Naive thymus-derived CD4-positive, alpha-beta T cell (primary cell): ENCODE results near the gene MRPS18A. TPM values are rescaled to one million over a fixed set of nuclear protein-coding genes. Genes with fewer than 3 reads are reported as not detected.

ENCODE experiments used
- ATAC-seq: fragments of 150-1000 bp; cut with Tn5 transposase; 2 replicates; pipeline ENCODE4 v1.10.0; 2021; ENCODE audit warnings: mild to moderate bottlenecking, moderate library complexity
- CTCF ChIA-PET: fragments of 350-600 bp; sonication (Branson Sonifier 250); formaldehyde crosslinking; loops from one replicate; lab custom pipeline; 2021; ENCODE audit warnings: antibody characterized with exemption; lab: Charles Lee
- POLR2A ChIA-PET: fragments of 350-600 bp; sonication (Branson Sonifier 250); formaldehyde crosslinking; loops from one replicate; lab custom pipeline; 2021; ENCODE audit warnings: antibody characterized with exemption, inconsistent platforms; lab: Charles Lee
- DNase-seq, 9 donors: peaks; one replicate each; pipeline versions ENCODE4 v3.0.0 to v3.0.0-alpha.2; 2020 to 2022; ENCODE audit warnings: mixed read lengths in 1 of 9
- H3K27ac ChIP-seq: one replicate; pipeline ENCODE4 v1.7.0; 2013; ENCODE audit warnings: mild to moderate bottlenecking, low read depth, low read length, moderate library complexity
- H3K27me3 ChIP-seq, 2 donors: one replicate each; pipeline ENCODE4 v1.7.0; 2013; ENCODE audit warnings: low read length in 2 of 2, mild to moderate bottlenecking in 2 of 2, moderate library complexity in 2 of 2; ENCODE audit not compliant: control insufficient read depth in 2 of 2, insufficient read depth in 2 of 2
- H3K36me3 ChIP-seq, 3 experiments: 1 replicate in 2 of 3; 2 replicates in 1 of 3; pipeline ENCODE4 v1.7.0; 2013; ENCODE audit warnings: low read length in 3 of 3, mild to moderate bottlenecking in 3 of 3, moderate library complexity in 1 of 3; ENCODE audit not compliant: insufficient read depth in 3 of 3, control insufficient read depth in 2 of 3
- H3K4me1 ChIP-seq, 2 donors: one replicate each; pipeline ENCODE4 v1.7.0; 2013; ENCODE audit warnings: low read length in 2 of 2, mild to moderate bottlenecking in 2 of 2, moderate library complexity in 1 of 2; ENCODE audit not compliant: control insufficient read depth in 2 of 2, insufficient read depth in 2 of 2
- H3K4me3 ChIP-seq: 2 replicates; pipeline ENCODE4 v1.7.0; 2013; ENCODE audit warnings: mild to moderate bottlenecking, low read length
- H3K9me3 ChIP-seq, 3 experiments: 1 replicate in 2 of 3; 2 replicates in 1 of 3; pipeline ENCODE4 v1.7.0; 2013; ENCODE audit warnings: low read length in 3 of 3; ENCODE audit not compliant: control insufficient read depth in 2 of 3
- H3K27ac Mint-ChIP-seq, 9 donors: one replicate each; pipeline ENCODE4 v1.8.0; 2020 to 2022; ENCODE audit warnings: mixed read lengths in 9 of 9, mild to moderate bottlenecking in 8 of 9, moderate library complexity in 5 of 9, inconsistent platforms in 2 of 9
- H3K27me3 Mint-ChIP-seq, 5 donors: one replicate each; pipeline ENCODE4 v1.8.0; 2021 to 2022; ENCODE audit warnings: mixed read lengths in 5 of 5, mild to moderate bottlenecking in 1 of 5
- H3K36me3 Mint-ChIP-seq, 5 donors: one replicate each; pipeline ENCODE4 v1.8.0; 2020 to 2022; ENCODE audit warnings: mixed read lengths in 5 of 5, mild to moderate bottlenecking in 3 of 5, inconsistent platforms in 1 of 5
- H3K4me1 Mint-ChIP-seq, 7 donors: one replicate each; pipeline ENCODE4 v1.8.0; 2020 to 2022; ENCODE audit warnings: mixed read lengths in 7 of 7, mild to moderate bottlenecking in 3 of 7, inconsistent platforms in 1 of 7
- H3K4me3 Mint-ChIP-seq, 10 donors: one replicate each; pipeline ENCODE4 v1.8.0; 2020 to 2022; ENCODE audit warnings: mild to moderate bottlenecking in 10 of 10, mixed read lengths in 10 of 10, moderate library complexity in 6 of 10, inconsistent platforms in 2 of 10
- H3K9me3 Mint-ChIP-seq, 11 donors: one replicate each; pipeline ENCODE4 v1.8.0; 2020 to 2022; ENCODE audit warnings: mixed read lengths in 11 of 11, mild to moderate bottlenecking in 4 of 11, inconsistent platforms in 1 of 11, moderate library complexity in 1 of 11
- intact Hi-C, 2 donors: fragments of 100-400 bp; cut with micrococcal nuclease; formaldehyde crosslinking; loops; one replicate each; pipeline ENCODE4 v1.15.1; 2023
- polyA plus RNA-seq, 2 donors: library from polyadenylated mRNA; unstranded; fragments of 300-500 nt; fragmentation: Illumina TruSeq; gene quantifications; one replicate each; pipeline ENCODE4 v1.2.3, GENCODE V29; 2021
- total RNA-seq, 6 experiments: library from RNA in 5 of 6; stranded (reverse) in 5 of 6; gene quantifications; 1 replicate in 5 of 6; 2 replicates in 1 of 6; pipeline ENCODE4 v1.2.3 and lab custom pipeline; 2021 to 2026

MRPS18A gene
- total and polyA plus RNA-seq, 7 experiments from 2014 or later, result 20.9 to 68.4 (median 33.6) TPM

DNA sequence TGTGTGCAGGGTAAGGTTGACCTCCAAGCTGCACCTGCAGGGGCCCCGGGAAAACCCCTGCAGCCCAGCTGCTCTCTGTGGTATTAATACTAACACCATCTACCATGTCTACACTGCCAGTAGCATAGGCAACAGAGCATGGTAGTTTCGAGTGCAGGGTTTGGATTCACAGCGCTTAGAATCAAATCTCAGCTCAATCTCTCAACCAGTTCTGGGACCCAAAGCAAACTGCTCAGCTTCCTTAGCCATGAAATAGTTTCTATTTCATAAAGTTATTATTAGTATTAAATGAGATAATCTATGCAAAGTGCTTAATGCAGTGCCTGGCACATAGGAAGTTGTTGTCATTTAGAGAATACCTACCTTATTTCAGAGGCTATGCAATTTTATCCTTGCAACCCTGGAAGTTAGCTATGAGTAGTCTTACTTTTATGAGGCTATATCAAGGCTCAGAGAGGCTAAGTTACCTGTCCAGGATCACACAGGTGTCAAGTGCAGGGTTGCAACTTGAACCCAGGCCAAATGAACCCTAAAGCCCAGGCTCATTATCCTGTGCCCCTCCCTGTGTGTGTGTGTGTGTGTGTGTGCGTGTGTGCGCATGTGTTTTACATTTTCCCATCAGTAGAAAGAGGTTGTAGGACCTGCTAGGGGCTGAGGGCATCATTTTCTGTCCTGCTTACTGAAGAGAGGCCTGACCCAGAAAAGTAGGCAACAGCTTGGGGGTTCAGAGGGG, 27.6 kb upstream of the MRPS18A start:
- Histone ChIP-seq H3K4me3 (no peak overlapping the region), H3K27ac (no peak overlapping the region), H3K9me3 (no peaks in the 10 kb centered on the region), H3K4me1 (no peaks in the 10 kb centered on the region), H3K36me3 (no peaks in the 10 kb centered on the region), H3K27me3 (no peaks in the 10 kb centered on the region)
- ATAC-seq, result peak; percentile 60
- Mint-ChIP-seq H3K4me3 (no peak overlapping the region), H3K36me3 (no peaks in the 10 kb centered on the region), H3K27ac (no peak overlapping the region), H3K9me3 (no peaks in the 10 kb centered on the region), H3K4me1 (peaks cover 0 to 7% (median 0%) of the 10 kb centered on the region in 7 donors), H3K27me3 (peaks cover 3 to 27% (median 7%) of the 10 kb centered on the region in 5 donors)
- ChIA-PET POLR2A (no interaction called here), CTCF (interaction anchor here (1.1 to 1.5 kb wide), 2 partner anchors 46 to 620 kb away, joined by 3 read pairs; no protein-coding TSS in a partner anchor)
- no peak for DNase-seq
- intact Hi-C loops, result no loop called here

DNA sequence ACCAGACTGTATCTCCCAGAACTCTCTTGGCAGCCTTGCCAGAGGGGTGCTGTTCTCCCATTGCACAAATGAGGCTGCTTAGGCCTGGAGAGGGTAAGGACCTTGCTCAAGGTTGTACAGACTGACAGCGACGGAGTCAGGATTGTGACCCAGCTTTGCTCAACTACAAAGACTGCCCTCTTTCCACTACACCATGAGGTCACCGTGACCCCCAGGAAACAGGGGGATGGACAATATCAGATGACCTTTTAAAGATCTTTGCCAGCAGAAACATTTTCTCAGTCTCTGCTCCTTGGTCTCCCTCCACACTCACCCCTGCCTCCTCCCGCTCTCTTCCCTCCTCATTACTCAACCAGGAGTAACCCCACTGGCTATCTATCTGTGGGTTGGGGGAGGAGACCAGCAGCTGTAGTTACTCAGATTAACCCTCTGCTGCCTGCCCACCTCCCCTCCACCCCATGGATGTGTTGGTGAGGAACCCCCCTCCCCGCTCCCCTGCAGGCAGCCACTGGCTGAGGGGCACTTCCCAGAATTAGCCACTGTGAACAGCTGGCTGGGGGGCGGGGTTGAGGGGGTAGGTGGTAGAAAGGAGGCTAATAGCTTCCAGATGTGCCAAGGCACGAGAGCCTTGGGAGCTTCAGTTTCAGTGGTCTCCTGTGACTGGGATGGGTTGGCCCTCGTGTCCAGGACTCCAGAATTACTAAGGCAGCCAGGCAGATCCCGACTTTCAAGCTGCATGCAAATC, 26.9 kb upstream of the MRPS18A start:
- Mint-ChIP-seq H3K9me3 (no peaks in the 10 kb centered on the region), H3K4me3 (no peak overlapping the region), H3K27ac (no peak overlapping the region), H3K36me3 (no peaks in the 10 kb centered on the region), H3K27me3 (peaks cover 3 to 22% (median 12%) of the 10 kb centered on the region in 5 donors), H3K4me1 (peaks cover 0 to 8% (median 0%) of the 10 kb centered on the region in 7 donors)
- intact Hi-C loops, result no loop called here
- ChIA-PET POLR2A (no interaction called here), CTCF (interaction anchor here (1.1 kb wide), 1 partner anchor 621 kb away, joined by 3 read pairs; no protein-coding TSS in a partner anchor)
- no peak for ATAC-seq
- Histone ChIP-seq H3K36me3 (no peaks in the 10 kb centered on the region), H3K4me3 (no peak overlapping the region), H3K9me3 (no peaks in the 10 kb centered on the region), H3K27me3 (no peaks in the 10 kb centered on the region), H3K4me1 (no peaks in the 10 kb centered on the region), H3K27ac (no peak overlapping the region)
- DNase-seq, result no peak

DNA sequence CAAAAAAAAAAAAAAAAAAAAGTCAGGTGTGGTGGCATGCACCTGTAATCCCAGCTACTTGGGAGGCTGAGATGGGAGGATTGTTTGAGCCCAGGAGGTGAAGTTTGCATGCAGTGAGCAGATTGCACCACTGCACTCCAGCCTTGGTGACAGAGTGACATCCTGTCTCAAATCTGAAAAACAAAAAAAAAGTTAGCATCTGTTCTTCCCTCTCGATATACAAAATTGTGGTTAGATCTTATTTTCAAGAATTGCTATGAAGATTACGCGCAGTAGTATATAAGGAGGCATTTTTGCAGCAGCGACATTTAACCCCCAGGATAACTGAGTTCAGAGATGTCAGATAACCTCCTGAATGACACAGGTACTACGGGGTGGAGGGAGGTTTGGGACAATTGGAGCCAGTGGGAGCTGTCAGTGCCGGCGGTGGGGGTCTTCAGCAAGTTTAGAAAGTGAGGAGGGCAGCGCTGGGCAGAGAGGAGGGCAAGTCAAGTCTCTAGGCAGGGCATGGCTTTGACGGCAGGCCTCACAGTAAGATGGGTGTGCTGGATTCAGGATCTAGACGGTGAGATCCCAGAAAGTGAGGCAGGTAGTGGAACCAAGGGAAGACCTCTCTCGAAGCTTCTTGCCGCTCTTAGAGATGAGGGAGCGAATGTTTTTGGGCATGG, 26.2 kb upstream of the MRPS18A start:
- Histone ChIP-seq H3K4me1 (no peaks in the 10 kb centered on the region), H3K36me3 (no peaks in the 10 kb centered on the region), H3K9me3 (no peaks in the 10 kb centered on the region), H3K27ac (no peak overlapping the region), H3K27me3 (no peaks in the 10 kb centered on the region), H3K4me3 (no peak overlapping the region)
- no peaks in the 10 kb centered on the region for H3K9me3 Mint-ChIP-seq
- intact Hi-C loops, result no loop called here
- ATAC-seq (no peak), DNase-seq (no peak)
- H3K4me1 Mint-ChIP-seq, result peaks cover 0 to 14% (median 0%) of the 10 kb centered on the region in 7 donors
- no peak overlapping the region for H3K4me3 Mint-ChIP-seq
- ChIA-PET CTCF (no interaction called here), POLR2A (no interaction called here)
- no peaks in the 10 kb centered on the region for H3K36me3 Mint-ChIP-seq
- H3K27me3 Mint-ChIP-seq, result peaks cover 3 to 22% (median 12%) of the 10 kb centered on the region in 5 donors
- H3K27ac Mint-ChIP-seq, result peak overlapping the region in 1 of 9 donors; percentile 38

DNA sequence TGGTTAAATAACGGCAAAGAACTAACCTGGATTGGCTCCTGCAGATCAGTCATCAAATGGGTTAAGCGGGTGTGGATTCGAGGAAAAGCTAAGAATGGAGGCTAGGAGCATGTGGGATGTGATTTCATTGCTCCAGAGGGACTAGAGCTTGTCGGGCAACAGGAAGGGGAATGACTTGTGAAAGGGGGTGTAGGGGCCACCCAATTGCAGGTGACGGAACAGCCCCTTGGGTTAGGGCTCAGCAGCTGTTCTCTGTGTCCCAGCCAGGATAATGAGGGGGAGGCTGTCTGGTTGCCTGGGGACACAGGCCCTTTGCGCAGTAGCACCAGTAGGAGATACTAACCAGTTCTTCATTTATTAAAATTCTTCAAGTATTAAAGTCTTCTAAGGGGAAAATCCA, 25.0 kb upstream of the MRPS18A start:
- Mint-ChIP-seq H3K27me3 (peaks cover 3 to 24% (median 12%) of the 10 kb centered on the region in 5 donors), H3K4me1 (peaks cover 0 to 14% (median 0%) of the 10 kb centered on the region in 7 donors), H3K9me3 (no peaks in the 10 kb centered on the region), H3K4me3 (peak overlapping the region in 1 of 10 donors; percentile 9), H3K27ac (peak overlapping the region in 1 of 9 donors; percentile 88), H3K36me3 (no peaks in the 10 kb centered on the region)
- POLR2A ChIA-PET, result no interaction called here
- DNase-seq, result no peak
- Histone ChIP-seq H3K27ac (no peak overlapping the region), H3K4me1 (no peaks in the 10 kb centered on the region), H3K9me3 (no peaks in the 10 kb centered on the region), H3K36me3 (no peaks in the 10 kb centered on the region), H3K4me3 (no peak overlapping the region), H3K27me3 (no peaks in the 10 kb centered on the region)
- CTCF ChIA-PET, result interaction anchor here (0.9 kb wide), 1 partner anchor 368 kb away, joined by 3 read pairs; no protein-coding TSS in a partner anchor
- ATAC-seq, result no peak
- intact Hi-C loops, result no loop called here

DNA sequence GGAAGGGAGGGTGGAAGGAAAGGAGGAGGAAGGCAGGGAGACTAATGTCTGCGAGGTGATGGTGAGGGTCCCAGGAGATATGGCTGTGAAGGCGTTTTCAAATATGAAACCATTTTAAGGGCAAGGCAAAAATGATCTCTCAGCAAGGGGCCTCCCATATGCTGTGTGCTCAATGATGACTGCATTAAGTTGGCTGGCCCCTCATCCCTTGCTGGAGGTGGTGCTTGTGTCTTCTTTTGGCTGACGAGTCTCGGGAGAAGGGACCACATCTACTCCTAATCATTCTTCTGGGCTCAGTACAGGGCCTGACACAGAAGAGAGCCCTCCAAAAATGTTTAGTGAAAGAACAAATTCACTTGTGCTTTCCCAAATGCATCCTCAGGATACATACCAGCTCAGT, 23.0 kb upstream of the MRPS18A start:
- Mint-ChIP-seq H3K4me3 (no peak overlapping the region), H3K4me1 (peaks cover 0 to 22% (median 3%) of the 10 kb centered on the region in 7 donors), H3K27ac (no peak overlapping the region), H3K9me3 (no peaks in the 10 kb centered on the region), H3K36me3 (no peaks in the 10 kb centered on the region), H3K27me3 (peaks cover 14 to 35% (median 22%) of the 10 kb centered on the region in 5 donors)
- no peak for DNase-seq
- Histone ChIP-seq H3K27ac (no peak overlapping the region), H3K36me3 (no peaks in the 10 kb centered on the region), H3K27me3 (no peaks in the 10 kb centered on the region), H3K4me1 (no peaks in the 10 kb centered on the region), H3K4me3 (no peak overlapping the region), H3K9me3 (no peaks in the 10 kb centered on the region)
- POLR2A ChIA-PET, result interaction anchor here (0.6 kb wide), 1 partner anchor 9 kb away, joined by 3 read pairs; no protein-coding TSS in a partner anchor
- no peak for ATAC-seq
- intact Hi-C loops, result no loop called here
- CTCF ChIA-PET, result no interaction called here

DNA sequence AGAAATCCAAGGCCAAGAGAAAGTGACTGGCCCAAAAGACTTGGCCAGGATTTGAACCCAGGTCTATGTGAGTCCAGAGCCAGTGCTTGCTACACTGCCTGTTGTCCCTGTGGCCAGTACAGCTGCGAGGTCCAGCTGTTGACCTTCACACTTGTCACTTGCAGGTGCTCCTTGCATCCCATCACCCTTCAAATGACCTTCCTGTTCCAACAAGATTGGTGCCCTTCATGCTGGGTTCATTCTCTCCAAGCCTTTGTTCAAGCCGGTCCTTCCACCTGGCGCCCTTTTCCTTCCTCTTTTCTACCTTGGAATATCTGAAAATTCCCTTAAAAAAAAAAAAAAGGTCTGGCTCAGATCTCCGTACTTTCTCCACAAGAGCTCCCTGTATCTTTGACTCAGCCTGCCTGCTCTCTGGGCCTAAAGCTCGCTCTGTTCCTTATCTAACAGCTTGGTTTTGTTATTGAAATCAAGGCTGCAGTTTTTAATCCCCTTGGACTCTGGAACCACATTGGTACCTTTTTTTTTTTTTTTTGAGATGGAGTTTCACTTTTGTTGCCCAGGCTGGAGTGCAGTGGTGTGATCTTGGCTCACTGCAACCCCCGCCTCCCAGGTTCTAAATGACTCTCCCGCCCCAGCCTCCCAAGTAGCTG, 22.2 kb upstream of the MRPS18A start:
- no peak overlapping the region for H3K27ac ChIP-seq
- no peaks in the 10 kb centered on the region for H3K36me3 ChIP-seq
- no peaks in the 10 kb centered on the region for H3K4me1 ChIP-seq
- ChIA-PET CTCF (no interaction called here), POLR2A (interaction anchor here (0.6 kb wide), 1 partner anchor 13 kb away, joined by 3 read pairs; no protein-coding TSS in a partner anchor)
- H3K27me3 ChIP-seq, result no peaks in the 10 kb centered on the region
- H3K4me3 ChIP-seq, result no peak overlapping the region
- Mint-ChIP-seq H3K36me3 (no peaks in the 10 kb centered on the region), H3K4me3 (no peak overlapping the region), H3K4me1 (peaks cover 0 to 22% (median 3%) of the 10 kb centered on the region in 7 donors), H3K27ac (peak overlapping the region in 1 of 9 donors; percentile 39), H3K27me3 (peaks cover 14 to 36% (median 24%) of the 10 kb centered on the region in 5 donors), H3K9me3 (no peaks in the 10 kb centered on the region)
- no peaks in the 10 kb centered on the region for H3K9me3 ChIP-seq
- no peak for ATAC-seq
- intact Hi-C loops, result no loop called here
- DNase-seq, result no peak
